ENCODE results near the gene THSD7B.

GRCh38 chr2:136990316-136990715 lies 225.0 kb downstream of the THSD7B start:
- TF ChIP-seq, protein P1, sequence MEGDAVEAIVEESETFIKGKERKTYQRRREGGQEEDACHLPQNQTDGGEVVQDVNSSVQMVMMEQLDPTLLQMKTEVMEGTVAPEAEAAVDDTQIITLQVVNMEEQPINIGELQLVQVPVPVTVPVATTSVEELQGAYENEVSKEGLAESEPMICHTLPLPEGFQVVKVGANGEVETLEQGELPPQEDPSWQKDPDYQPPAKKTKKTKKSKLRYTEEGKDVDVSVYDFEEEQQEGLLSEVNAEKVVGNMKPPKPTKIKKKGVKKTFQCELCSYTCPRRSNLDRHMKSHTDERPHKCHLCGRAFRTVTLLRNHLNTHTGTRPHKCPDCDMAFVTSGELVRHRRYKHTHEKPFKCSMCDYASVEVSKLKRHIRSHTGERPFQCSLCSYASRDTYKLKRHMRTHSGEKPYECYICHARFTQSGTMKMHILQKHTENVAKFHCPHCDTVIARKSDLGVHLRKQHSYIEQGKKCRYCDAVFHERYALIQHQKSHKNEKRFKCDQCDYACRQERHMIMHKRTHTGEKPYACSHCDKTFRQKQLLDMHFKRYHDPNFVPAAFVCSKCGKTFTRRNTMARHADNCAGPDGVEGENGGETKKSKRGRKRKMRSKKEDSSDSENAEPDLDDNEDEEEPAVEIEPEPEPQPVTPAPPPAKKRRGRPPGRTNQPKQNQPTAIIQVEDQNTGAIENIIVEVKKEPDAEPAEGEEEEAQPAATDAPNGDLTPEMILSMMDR (IDR thresholded peaks at IDR 0.05): no peak
- no peak for TF ChIP-seq ZFX (IDR thresholded peaks at IDR 0.05; ENCODE audit: borderline replicate concordance)
